ENCODE results near the gene KCNH6.

Gene KCNH6

GRCh38 chr17:63578769-63579111, 55.6 kb downstream of the KCNH6 start:
- Histone ChIP-seq H3K36me3 (ENCODE audit: insufficient read depth, low read length) (peaks cover 64% of the 10 kb centered on the region; the same call in 1 of the 2 replicates), H3K9me2 (replicated peaks; ENCODE audit: low read depth, low read length) (no peaks in the 10 kb centered on the region), H2AFZ (ENCODE audit: low read length) (no peak overlapping the region), H3K27me3 (ENCODE audit: insufficient read depth, low read length, poor library complexity, severe bottlenecking) (no peaks in the 10 kb centered on the region), H3F3A (ENCODE audit: low read depth) (no peaks in the 10 kb centered on the region), H3K4me1 (ENCODE audit: insufficient read depth, low read length, poor library complexity, severe bottlenecking) (no peaks in the 10 kb centered on the region), H3K9me3 (ENCODE audit: insufficient read depth, low read depth, low read length) (no peaks in the 10 kb centered on the region), H3K9ac (ENCODE audit: low read depth, low read length, poor library complexity, severe bottlenecking) (no peak overlapping the region), H3K79me2 (ENCODE audit: insufficient read depth, low read length) (peaks cover 57% of the 10 kb centered on the region), H4K20me1 (ENCODE audit: insufficient read depth, low read length, poor library complexity, severe bottlenecking) (peaks cover 30% of the 10 kb centered on the region), H3K4me2 (ENCODE audit: low read depth, low read length, poor library complexity, severe bottlenecking) (no peak overlapping the region), H3K4me3 (ENCODE audit: low read length, poor library complexity, severe bottlenecking) (no peak overlapping the region)
- TF ChIP-seq CTCF (conservative IDR thresholded peaks at IDR 0.05; ENCODE audit: low read length) (no peak), EZH2phosphoT487 (IDR thresholded peaks at IDR 0.05; ENCODE audit: borderline replicate concordance) (no peak)

GRCh38 chr17:63579633-63580032, 56.5 kb downstream of the KCNH6 start:
- Histone ChIP-seq H3K4me2 (ENCODE audit: low read depth, low read length, poor library complexity, severe bottlenecking) (no peak overlapping the region), H3K9ac (ENCODE audit: low read depth, low read length, poor library complexity, severe bottlenecking) (no peak overlapping the region), H3K4me1 (ENCODE audit: insufficient read depth, low read length, poor library complexity, severe bottlenecking) (no peaks in the 10 kb centered on the region), H3K36me3 (ENCODE audit: insufficient read depth, low read length) (peaks cover 73% of the 10 kb centered on the region; the same call in 1 of the 2 replicates), H3F3A (ENCODE audit: low read depth) (no peaks in the 10 kb centered on the region), H3K4me3 (ENCODE audit: low read length, poor library complexity, severe bottlenecking) (no peak overlapping the region), H3K9me2 (replicated peaks; ENCODE audit: low read depth, low read length) (no peaks in the 10 kb centered on the region), H4K20me1 (ENCODE audit: insufficient read depth, low read length, poor library complexity, severe bottlenecking) (peaks cover 25% of the 10 kb centered on the region), H3K27me3 (ENCODE audit: insufficient read depth, low read length, poor library complexity, severe bottlenecking) (no peaks in the 10 kb centered on the region), H2AFZ (ENCODE audit: low read length) (no peak overlapping the region), H3K9me3 (ENCODE audit: insufficient read depth, low read depth, low read length) (no peaks in the 10 kb centered on the region), H3K79me2 (ENCODE audit: insufficient read depth, low read length) (peaks cover 48% of the 10 kb centered on the region)
- TF ChIP-seq EZH2phosphoT487 (IDR thresholded peaks at IDR 0.05; ENCODE audit: borderline replicate concordance) (no peak), CTCF (conservative IDR thresholded peaks at IDR 0.05; ENCODE audit: low read length) (no peak)

- H3K9ac ChIP-seq (ENCODE audit: low read depth, low read length, poor library complexity, severe bottlenecking) = no peak overlapping the region
- H2AFZ ChIP-seq (ENCODE audit: low read length) = no peak overlapping the region
- no peaks in the 10 kb centered on the region for H3K27me3 ChIP-seq (ENCODE audit: insufficient read depth, low read length, poor library complexity, severe bottlenecking)
- no peak overlapping the region for H3K4me3 ChIP-seq (ENCODE audit: low read length, poor library complexity, severe bottlenecking)
- no peak overlapping the region for H3K4me2 ChIP-seq (ENCODE audit: low read depth, low read length, poor library complexity, severe bottlenecking)
- H3F3A ChIP-seq (ENCODE audit: low read depth) = no peaks in the 10 kb centered on the region
- no peaks in the 10 kb centered on the region for H4K20me1 ChIP-seq (ENCODE audit: insufficient read depth, low read length, poor library complexity, severe bottlenecking)
- no peak for TF ChIP-seq EZH2phosphoT487 (IDR thresholded peaks at IDR 0.05; ENCODE audit: borderline replicate concordance)
- no peak for TF ChIP-seq CTCF (conservative IDR thresholded peaks at IDR 0.05; ENCODE audit: low read length)
- no peaks in the 10 kb centered on the region for H3K79me2 ChIP-seq (ENCODE audit: insufficient read depth, low read length)
- H3K9me3 ChIP-seq (ENCODE audit: insufficient read depth, low read depth, low read length) = no peaks in the 10 kb centered on the region
- H3K4me1 ChIP-seq (ENCODE audit: insufficient read depth, low read length, poor library complexity, severe bottlenecking) = no peaks in the 10 kb centered on the region
- H3K9me2 ChIP-seq (replicated peaks; ENCODE audit: low read depth, low read length) = no peaks in the 10 kb centered on the region
- peaks cover 86% of the 10 kb centered on the region; the same call in 1 of the 2 replicates for H3K36me3 ChIP-seq (ENCODE audit: insufficient read depth, low read length)
Observed at GRCh38 chr17:63587770-63588169, 64.6 kb downstream of the KCNH6 start.

All from Loucy (cell line).